Bone marrow (tissue), 2 donors: ENCODE results near the gene LRRC38.
"Not testable (repeated sequence)": the region's sequence is repeated elsewhere in the genome, so short reads cannot be mapped to it uniquely, and the experiment has no call there.

ENCODE experiments used
- DNase-seq, 2 donors: peaks; one replicate each; lab custom pipeline; 2025; lab: John Stamatoyannopoulos, UW

The LRRC38 gene

DNA sequence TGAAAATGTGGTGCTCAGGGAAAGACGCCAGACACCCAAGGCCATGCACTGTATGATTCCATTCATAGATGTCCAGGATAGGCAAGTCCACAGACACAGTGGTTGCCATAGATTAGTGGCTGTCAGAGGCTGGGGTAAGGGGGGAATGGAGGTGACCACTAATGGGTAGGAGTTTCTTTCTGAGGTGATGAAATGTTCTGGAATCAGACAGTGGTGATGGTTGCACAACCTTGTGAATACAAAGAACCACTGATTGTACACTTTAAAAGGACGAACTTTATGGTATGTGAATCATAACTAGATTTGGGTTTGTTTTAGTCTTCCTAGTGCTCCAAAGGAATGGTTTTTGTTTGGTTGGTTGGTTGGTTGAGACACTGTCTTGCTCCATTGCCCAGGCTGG lies 51.8 kb downstream of the LRRC38 start:
- no peak for DNase-seq

DNA sequence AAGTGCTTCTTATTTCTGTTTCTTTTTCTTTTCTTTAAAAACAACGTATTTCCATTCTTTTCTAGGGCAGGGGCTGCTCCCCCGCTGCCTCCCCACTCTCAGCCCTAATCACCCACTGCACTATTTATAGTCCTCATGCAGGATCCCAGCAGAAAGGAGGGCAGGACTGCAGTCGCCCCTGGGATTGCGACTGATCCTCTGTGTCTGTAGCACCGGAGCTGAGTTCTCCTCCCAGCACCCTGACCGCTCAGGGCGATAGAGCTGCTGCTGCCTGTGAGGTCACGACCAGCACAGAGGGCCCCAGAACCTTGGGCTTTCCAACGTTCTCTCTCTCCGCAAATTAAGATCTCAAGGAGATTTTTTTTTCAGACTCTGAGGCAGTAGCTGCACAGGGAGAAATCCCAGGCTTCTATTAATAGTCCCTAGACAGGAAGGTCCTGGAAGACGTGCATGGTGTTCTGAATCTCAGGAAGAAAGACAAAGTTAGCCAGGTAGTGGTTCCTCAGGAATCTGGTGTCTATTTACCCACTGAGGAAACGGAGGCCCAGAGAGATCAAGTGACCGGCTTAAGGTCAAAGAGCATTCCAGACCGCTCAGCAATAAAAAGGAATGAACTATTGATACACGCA lies 56.8 kb downstream of the LRRC38 start:
- no peak for DNase-seq

DNA sequence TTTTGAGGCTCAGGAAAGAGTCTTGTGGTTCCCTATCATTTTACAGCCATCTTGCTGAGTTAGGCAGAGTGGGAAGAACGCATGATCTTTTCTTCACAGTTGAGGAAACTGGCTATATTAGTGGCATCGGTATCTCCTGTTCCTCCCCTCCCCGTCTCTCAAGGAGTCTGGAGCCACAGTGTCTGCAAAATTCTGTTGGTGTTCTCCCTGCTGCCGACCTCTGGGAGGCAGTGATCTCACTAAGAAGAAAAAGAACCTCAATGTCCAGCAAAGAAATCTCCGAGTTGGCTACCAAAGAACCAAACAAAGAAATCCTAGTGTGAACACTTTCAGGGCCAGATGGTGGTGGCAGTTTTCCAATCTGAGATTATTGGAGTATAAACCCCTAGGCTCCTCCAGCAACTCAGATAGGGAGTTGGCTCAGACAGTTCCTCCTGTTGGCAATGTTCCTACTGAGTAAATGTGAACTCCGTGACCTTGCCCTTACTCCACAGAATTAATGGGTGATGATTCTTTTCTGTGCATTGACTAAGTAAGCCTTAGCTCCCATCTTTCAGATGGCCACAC lies 62.3 kb downstream of the LRRC38 start:
- no peak for DNase-seq

DNA sequence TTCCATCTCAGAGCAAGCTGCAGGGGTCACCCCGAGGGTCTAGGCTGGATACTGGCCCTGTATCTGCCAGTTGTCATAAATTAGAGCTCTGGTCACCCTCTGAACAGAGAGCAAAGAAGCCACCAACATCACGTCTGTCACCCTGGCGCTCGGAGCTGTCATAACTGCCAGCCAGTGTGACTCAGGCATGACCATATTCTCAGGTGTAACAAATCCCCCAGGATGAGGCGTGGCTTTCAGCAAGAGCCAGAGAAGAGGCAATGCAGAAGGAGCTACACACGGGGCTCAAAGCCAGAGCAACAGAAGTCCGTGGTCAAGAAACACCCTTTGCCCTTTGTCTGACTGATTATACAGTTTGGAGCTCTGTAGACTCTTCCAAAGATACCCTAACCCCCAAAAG lies 63.6 kb downstream of the LRRC38 start:
- DNase-seq, result no peak

DNA sequence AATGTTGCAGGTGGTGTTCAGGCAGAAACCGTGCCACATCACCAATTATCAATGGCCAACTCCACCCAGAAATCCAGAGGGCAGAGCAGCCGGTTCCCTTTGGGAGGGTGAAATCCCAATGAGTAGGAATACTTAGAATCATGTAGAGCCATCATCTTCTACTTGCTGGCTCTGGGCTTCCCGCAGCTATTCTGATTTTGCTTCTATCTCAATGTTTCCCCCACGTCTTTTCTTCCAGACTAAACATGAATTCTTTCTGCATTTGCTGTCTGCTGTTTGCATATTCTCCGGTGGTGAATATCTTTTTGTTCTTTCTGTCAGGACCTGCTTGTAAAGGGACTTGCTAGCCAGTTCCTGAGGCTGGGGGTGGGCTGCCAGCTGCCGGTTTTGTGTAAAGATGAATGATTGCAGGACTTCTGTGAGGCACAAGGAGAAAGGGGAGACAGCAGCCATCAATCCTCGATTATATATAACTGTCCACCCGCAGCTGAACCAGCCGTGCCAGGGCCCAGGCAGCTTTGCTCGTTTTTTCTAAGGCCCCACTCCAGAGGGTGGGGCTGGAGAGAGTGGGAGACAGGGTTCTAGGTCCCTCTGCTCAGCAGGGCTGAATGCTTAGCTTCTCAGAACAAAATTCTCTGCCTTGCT lies 70.3 kb downstream of the LRRC38 start:
- DNase-seq, result no peak

DNA sequence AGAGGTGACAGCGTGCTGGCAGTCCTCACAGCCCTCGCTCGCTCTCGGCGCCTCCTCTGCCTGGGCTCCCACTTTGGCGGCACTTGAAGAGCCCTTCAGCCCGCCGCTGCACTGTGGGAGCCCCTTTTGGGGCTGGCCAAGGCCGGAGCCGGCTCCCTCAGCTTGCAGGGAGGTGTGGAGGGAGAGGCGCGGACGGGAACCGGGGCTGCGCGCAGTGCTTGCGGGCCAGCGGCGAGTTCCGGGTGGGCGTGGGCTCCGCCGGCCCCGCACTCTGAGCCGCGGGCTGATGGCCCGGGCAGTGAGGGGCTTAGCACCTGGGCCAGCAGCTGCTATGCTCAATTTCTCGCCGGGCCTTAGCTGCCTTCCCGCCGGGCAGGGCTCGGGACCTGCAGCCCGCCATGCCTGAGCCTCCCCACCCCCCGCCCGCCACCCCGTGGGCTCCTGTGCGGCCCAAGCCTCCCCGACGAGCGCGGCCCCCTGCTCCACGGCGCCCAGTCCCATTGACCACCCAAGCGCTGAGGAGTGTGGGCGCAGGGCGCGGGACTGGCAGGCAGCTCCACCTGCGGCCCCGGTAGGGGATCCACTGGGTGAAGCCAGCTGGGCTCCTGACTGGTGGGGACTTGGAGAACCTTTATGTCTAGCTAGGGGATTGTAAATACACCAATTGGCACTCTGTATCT lies 74.6 kb downstream of the LRRC38 start:
- not testable (repeated sequence) for DNase-seq

DNA sequence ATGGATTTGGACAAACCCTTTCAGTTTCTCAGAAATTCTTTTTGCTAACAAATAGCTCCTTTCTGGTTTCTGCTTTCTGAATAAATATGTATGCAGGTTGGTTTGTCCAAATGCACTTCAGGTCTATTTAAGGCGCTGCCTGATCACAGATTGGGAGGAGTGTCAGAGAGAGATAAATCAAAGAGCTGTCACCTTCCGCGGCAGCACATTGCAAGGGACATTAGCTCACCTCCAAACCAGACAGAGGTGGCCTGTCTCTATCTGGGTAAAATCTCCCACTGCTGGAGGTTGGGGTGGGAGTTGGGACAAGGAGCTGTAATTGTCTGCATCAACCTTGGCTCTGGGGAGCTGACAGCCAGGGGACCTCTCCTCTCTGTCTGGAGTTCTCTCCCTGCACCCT lies 78.3 kb downstream of the LRRC38 start:
- DNase-seq, result no peak

DNA sequence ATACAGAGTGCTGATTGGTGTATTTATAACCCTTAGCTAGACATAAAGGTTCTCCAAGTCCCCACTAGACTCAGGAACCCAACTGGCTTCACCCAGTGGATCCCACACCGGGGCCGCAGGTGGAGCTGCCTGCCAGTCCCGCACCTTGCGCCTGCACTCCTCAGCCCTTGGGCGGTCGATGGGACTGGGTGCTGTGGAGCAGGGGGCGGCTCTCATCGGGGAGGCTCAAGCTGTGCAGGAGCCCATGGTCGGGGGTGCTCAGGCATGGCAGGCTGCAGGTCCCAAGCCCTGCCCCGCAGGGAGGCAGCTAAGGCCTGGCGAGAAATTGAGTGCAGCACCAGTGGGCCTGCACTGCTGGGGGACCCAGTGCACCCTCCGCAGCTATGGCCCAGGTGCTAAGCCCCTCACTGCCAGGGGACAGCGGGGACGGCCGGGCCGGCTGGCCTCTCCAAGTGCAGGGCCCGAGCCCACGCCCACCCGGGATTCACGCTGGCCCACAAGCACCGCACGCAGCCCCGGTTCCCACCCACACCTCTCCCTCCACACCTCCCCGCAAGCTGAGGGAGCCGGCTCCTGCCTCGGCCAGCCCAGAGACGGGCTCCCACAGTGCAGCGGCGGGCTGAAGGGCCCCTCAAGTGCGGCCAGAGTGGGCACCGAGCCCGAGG lies 80.0 kb downstream of the LRRC38 start:
- not testable (repeated sequence) for DNase-seq

DNA sequence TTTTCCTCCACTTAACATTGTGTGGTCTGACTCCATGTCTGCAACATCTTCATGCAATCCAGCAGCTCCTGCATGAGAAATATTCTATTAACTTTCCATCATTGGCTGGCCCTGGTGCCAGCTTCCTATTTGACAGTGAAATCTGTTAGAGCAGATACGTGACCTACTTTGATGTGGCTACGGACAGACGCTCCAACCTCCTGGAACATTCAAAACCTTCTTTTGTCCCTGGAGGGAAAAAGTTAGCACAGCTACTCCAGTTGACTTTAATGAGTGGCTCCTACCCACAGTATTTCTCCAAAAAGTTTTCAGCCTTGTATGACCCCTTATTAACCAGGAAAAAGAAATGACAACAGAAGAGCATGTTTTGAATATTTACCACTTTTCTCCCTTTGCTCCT lies 81.6 kb downstream of the LRRC38 start:
- DNase-seq, result no peak

DNA sequence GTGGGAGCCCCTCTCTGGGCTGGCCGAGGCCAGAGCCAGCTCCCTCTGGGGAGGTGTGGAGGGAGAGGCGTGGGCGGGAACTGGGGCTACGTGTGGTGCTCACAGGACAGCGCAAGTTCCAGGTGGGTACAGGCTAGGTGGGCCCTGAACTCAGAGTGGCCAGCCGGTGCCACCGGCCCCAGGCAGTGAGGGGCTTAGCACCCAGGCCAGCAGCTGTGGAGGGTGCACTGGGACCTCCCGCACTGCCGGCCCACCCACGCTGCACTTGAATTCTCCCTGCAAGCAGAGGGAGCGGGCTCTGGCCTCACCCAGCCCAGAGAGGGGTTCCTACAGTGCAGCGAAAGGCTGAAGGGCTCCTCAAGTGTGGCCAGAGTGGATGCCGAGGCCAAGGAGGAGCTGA lies 83.3 kb downstream of the LRRC38 start:
- DNase-seq, result no peak
